ENCODE measurements around the gene PTPN20. TPM values are rescaled to one million over a fixed set of nuclear protein-coding genes. Genes with fewer than 3 reads are reported as not detected.
"Not testable (repeated sequence)": the region's sequence is repeated elsewhere in the genome, so short reads cannot be mapped to it uniquely, and the experiment has no call there.

The PTPN20 gene
- 14.3 TPM for total RNA-seq
- long read RNA-seq, partial matches to known transcripts = 1 of 9 reads
- long read RNA-seq, other reads (novel, unspliced or antisense) = 2 of 9 reads

GRCh38 chr10:46911144-46911876, at the start of gene PTPN20:
Gene PTPN20 (plus strand): TSS chr10:46911428. CDS start chr10:46932500, 21,072 bp downstream.
- intact Hi-C loops (cut with DNase I) = not testable (repeated sequence)

GRCh38 chr10:46869716-46870115, 41.5 kb upstream of the PTPN20 start:
- intact Hi-C loops (cut with DNase I); DNase-seq (ENCODE audit: missing footprints); ATAC-seq: not testable (repeated sequence)

More at GRCh38 chr10:46911144-46911876, at the start of gene PTPN20:
- ATAC-seq (peak; percentile 95), DNase-seq (ENCODE audit: missing footprints) (peak; percentile 74)

GRCh38 chr10:46871583-46871982, 39.6 kb upstream of the PTPN20 start:
- peak; percentile 39 for DNase-seq (ENCODE audit: missing footprints)
- intact Hi-C loops (cut with DNase I) = not testable (repeated sequence)
- ATAC-seq = peak; percentile 39

- DNase-seq (ENCODE audit: missing footprints); ATAC-seq; intact Hi-C loops (cut with DNase I): not testable (repeated sequence)
Measured at GRCh38 chr10:46875304-46875703, 35.9 kb upstream of the PTPN20 start.

- peak; percentile 57 for DNase-seq (ENCODE audit: missing footprints)
- ATAC-seq; intact Hi-C loops (cut with DNase I): not testable (repeated sequence)
Measured at GRCh38 chr10:46876773-46877172, 34.5 kb upstream of the PTPN20 start.

- ATAC-seq; DNase-seq (ENCODE audit: missing footprints); intact Hi-C loops (cut with DNase I): not testable (repeated sequence)
Measured at GRCh38 chr10:46878761-46879160, 32.5 kb upstream of the PTPN20 start.

GRCh38 chr10:46890813-46891611, 20.2 kb upstream of the PTPN20 start:
- intact Hi-C loops (cut with DNase I); ATAC-seq; DNase-seq (ENCODE audit: missing footprints): not testable (repeated sequence)

- DNase-seq (ENCODE audit: missing footprints); ATAC-seq; intact Hi-C loops (cut with DNase I): not testable (repeated sequence)
Measured at GRCh38 chr10:46896762-46897692, 14.2 kb upstream of the PTPN20 start.

- ATAC-seq = not testable (repeated sequence)
Measured at GRCh38 chr10:46901247-46901646, 10.0 kb upstream of the PTPN20 start.

GRCh38 chr10:46903874-46904273, 7.4 kb upstream of the PTPN20 start:
- DNase-seq (ENCODE audit: missing footprints); intact Hi-C loops (cut with DNase I): not testable (repeated sequence)

More at GRCh38 chr10:46901247-46901646, 10.0 kb upstream of the PTPN20 start:
- intact Hi-C loops (cut with DNase I); DNase-seq (ENCODE audit: missing footprints): not testable (repeated sequence)

GRCh38 chr10:46906359-46906758, 4.9 kb upstream of the PTPN20 start:
- intact Hi-C loops (cut with DNase I); DNase-seq (ENCODE audit: missing footprints); ATAC-seq: not testable (repeated sequence)

More at GRCh38 chr10:46903874-46904273, 7.4 kb upstream of the PTPN20 start:
- ATAC-seq = not testable (repeated sequence)

GRCh38 chr10:46907185-46908117, 3.8 kb upstream of the PTPN20 start:
- DNase-seq (ENCODE audit: missing footprints); ATAC-seq; intact Hi-C loops (cut with DNase I): not testable (repeated sequence)

GRCh38 chr10:46922498-46922897, 11.3 kb downstream of the PTPN20 start:
- ATAC-seq; intact Hi-C loops (cut with DNase I): not testable (repeated sequence)

GRCh38 chr10:46925156-46925555, 13.9 kb downstream of the PTPN20 start:
- ATAC-seq; DNase-seq (ENCODE audit: missing footprints); intact Hi-C loops (cut with DNase I): not testable (repeated sequence)

More at GRCh38 chr10:46922498-46922897, 11.3 kb downstream of the PTPN20 start:
- not testable (repeated sequence) for DNase-seq (ENCODE audit: missing footprints)

- DNase-seq (ENCODE audit: missing footprints); ATAC-seq; intact Hi-C loops (cut with DNase I): not testable (repeated sequence)
Measured at GRCh38 chr10:46925853-46926252, 14.6 kb downstream of the PTPN20 start.

GRCh38 chr10:46928810-46929209, 17.6 kb downstream of the PTPN20 start:
- intact Hi-C loops (cut with DNase I); ATAC-seq: not testable (repeated sequence)

GRCh38 chr10:46932383-46932782, 21.2 kb downstream of the PTPN20 start:
- ATAC-seq; intact Hi-C loops (cut with DNase I); DNase-seq (ENCODE audit: missing footprints): not testable (repeated sequence)

More at GRCh38 chr10:46928810-46929209, 17.6 kb downstream of the PTPN20 start:
- DNase-seq (ENCODE audit: missing footprints) = not testable (repeated sequence)
